ENCODE results near the gene RPS19.
"Not testable (repeated sequence)": the region's sequence is repeated elsewhere in the genome, so short reads cannot be mapped to it uniquely, and the experiment has no call there.

Gene RPS19

DNA sequence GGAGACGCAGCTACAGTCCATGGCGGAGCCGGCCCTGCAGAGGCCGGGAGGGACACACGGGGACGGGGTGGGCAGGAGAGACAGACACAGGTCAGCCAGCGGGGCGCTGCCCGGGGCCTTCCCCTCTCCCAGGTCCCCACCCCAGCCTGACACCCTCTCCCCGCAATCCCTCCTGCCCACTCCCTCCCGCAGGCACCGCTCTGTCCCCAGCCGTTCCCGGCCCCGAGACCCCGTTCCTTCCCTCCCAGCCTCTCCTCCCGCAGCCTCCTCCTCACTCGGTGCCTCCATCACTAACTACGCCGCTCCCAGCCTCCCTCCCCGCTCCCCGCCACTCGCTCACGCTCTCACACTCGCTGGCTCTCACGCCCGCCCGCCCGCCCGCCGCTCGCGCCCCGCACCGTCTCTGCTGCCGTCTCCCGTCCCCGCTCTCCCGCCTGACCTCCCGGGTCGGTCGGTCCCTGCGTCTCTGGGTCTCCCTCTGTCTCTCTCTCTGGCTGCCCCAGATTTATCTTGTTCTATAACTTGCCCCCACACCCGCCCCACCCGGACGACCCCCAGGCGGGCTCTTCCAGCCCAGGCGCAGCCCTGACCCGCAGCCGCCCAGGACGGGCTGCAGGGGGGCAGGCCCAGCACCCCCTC is 53.0 kb downstream of the RPS19 start:
- DNase-seq (ENCODE audit: low read depth in 4 of 4, low spot score in 1 of 4): no peak

DNA sequence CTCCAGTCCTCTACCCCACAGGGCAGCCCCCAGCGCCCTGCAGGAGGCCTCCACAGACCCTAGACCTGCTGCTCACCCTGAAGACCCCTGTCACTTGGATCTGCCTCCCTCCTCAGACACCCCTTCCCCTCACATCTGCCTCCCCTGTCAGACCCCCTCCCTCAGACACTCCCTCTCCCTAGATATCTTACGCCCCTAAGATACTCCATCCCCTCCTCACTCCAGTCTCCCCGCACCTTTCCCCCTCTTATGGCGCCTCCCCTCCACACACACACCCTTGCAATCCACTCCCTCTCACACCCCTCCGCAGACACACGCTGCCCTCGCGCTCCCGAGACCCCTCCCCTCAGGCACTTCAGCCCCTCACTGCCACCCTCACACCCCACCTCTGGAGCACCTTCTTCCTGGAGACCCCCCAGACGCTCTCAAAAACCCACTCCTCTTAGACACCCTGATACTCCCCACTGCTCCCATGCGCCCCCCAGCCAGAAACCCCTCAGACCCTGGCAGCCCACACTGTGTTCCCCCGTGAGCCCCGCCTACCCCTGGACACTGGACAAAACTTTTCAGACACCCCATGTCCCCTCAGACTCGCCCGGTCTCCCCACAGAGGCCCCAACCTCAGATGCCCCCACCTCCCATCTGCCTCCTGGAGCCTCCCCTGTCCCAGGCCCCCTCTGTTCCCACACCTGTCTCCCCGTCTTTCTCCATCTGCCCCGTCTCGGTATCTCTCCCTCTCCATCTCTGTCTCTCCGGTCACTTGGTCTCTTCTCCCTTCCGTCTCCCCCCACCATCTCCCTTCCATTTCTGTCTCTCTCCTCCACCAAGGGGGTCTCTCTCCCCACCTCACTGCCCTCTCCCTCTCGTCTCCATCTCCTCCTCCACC is 53.7 kb downstream of the RPS19 start:
- DNase-seq (ENCODE audit: low read depth in 4 of 4, low spot score in 1 of 4): no peak

DNA sequence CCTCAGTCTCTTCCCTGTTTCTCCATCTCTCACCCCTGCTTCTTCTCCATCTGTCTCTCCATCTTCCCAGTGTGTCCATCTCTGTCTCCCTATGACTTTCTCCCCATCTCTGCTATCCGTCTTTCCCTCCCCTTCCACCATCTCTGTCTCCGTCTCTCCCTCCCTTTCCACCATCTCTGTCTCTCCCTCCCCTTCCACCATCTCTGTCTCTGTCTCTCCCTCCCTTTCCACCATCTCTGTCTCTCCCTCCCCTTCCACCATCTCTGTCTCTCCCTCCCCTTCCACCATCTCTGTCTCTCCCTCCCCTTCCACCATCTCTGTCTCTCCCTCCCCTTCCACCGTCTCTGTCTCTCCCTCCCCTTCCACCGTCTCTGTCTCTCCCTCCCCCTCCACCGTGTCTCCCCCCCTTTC is 54.4 kb downstream of the RPS19 start:
- DNase-seq (ENCODE audit: low read depth in 4 of 4, low spot score in 1 of 4): not testable (repeated sequence)

DNA sequence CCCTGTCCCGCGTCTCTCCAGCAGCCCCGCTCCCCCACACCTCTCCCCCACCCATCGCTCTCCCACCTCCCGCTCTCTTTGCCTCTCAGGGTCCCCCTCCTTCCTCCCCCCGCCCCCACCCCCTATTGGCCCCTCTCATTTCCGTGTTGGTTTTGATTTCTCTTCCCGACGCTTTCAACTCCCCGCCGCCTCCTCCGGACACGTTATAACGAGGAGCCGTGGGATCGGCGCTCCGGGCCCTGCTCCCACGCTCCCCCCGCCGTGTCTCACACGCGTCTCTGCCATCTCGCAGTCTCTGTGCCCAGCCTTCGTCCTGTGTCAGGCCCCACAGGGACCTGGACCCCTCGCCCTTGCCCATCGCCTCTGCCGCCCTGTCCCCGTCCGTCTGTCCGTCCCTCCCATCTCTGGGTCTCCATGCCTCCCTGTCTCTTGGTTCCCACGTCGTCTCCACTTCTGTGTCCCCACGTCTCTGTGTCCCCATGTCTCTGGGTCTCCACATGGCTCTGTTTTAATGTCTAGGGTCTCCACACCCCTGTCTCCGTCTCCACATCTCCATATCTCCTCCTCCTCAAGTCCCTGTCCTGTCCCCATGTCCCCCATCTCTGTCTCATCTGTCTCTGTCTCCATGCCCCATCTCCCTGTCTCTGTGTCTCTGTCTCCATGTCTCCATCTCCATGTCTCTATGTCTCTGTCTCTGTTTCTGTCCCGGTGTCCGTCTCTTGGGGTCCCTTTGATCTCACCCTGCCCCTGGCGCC is 55.1 kb downstream of the RPS19 start:
- DNase-seq (ENCODE audit: low read depth in 4 of 4, low spot score in 1 of 4): no peak

DNA sequence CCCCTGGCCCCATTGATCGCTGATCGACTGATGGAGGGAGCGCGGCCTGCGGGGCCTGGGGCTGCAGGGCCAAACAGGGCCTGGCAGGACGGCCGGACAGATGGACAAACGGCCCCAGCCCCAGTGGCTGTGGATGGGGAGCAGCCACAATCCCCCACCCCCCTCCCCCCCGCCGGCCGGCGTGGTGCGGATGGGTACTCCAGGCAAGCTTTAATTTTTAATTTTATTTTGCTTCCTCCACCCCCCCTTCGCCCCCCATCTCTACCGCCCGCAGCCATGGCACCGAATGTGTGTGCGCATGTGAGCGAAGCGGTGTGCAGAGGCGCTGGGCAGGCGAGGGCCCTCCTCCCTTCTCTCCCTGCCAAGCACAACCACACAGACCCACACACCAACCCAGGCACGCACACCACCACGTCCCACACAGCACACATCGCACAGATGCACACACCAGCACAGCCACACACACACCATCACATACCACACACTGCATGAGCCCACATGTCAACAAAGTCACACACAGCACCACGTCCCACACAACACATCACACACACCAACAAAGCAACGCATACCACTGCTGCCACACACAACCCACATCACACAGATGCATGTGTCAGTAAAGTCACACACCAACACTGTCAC is 55.8 kb downstream of the RPS19 start:
- no peak for DNase-seq (ENCODE audit: low read depth in 4 of 4, low spot score in 1 of 4)

DNA sequence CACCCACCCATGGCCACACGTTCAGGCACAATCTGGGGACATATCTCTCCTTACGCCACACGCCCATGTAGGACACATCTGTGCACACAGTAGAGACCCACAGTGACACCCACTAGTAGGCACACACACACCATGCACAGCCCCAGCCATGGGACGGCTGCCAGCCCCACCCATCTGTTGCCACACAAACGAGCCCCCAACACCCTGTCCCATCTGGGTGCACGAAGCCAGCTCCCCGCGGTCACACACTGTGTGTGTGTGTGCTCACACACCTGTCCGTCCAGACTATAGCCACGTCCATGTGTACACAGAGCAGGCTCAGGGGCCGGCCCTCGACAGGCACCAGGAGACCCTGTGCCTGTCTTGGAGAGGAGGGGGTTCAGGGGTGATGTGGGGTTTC is 57.6 kb downstream of the RPS19 start:
- no peak for DNase-seq (ENCODE audit: low read depth in 4 of 4, low spot score in 1 of 4)

DNA sequence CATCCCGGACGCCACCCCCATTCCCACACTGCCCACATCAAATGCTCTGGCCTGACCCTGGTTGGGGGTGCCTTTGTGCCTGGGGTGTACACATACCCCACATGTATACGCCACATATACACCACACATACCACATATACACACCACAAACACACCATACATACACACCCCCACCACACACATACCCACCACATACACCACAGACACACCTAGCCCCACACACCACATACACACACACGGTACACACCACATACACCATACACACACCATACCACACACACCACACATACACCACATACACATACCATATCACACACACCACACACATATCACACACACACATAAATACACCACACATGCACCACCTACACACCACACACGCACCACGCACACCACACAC is 58.0 kb downstream of the RPS19 start:
- no peak for DNase-seq (ENCODE audit: low read depth in 4 of 4, low spot score in 1 of 4)

DNA sequence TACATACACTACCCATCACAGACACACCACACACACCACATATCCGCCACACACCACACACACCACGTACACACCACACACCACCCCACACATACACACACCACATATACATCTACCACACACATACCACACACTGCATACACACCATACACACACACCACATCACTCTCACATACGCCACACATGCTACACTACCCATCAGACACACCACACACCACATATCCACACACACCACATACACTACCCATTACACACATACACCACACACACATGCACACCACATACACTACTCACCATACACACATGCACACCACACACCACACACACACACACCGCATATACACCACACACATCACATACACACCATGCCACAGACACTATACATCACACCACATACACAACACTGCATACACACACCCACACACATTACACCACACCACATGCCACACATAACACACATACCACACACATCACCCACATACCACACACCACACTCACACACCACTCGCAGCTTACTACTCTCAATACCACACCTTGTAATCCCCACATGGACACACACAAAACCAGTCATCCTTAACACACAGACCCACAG is 58.7 kb downstream of the RPS19 start:
- DNase-seq (ENCODE audit: low read depth in 4 of 4, low spot score in 1 of 4): no peak

DNA sequence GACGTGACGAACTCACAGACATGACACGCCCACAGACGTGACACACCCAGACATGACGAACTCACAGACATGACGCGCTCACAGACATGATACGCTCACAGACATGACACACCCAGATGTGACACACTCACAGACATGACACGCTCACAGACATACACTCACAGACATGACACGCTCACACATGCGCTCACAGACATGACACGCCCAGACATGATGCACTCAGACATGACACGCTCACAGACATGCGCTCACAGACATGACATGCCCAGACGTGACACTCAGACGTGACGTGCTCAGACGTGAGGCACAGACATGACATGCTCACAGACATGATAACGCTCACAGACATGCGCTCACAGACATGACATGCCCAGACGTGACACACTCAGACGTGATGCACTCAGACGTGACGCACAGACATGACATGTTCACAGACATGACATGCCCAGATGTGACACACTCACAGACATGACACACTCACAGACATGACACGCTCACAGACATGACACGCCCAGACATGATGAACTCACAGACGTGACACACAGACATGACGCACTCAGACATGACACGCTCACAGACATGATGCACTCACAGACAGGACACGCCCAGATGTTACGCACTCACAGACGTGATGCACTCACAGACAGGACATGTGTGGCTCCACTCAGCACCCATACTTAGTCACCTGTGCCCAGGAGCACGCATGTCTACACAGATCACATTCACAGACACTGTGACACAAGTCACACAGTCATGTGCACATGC is 60.1 kb downstream of the RPS19 start:
- no peak for DNase-seq (ENCODE audit: low read depth in 4 of 4, low spot score in 1 of 4)

DNA sequence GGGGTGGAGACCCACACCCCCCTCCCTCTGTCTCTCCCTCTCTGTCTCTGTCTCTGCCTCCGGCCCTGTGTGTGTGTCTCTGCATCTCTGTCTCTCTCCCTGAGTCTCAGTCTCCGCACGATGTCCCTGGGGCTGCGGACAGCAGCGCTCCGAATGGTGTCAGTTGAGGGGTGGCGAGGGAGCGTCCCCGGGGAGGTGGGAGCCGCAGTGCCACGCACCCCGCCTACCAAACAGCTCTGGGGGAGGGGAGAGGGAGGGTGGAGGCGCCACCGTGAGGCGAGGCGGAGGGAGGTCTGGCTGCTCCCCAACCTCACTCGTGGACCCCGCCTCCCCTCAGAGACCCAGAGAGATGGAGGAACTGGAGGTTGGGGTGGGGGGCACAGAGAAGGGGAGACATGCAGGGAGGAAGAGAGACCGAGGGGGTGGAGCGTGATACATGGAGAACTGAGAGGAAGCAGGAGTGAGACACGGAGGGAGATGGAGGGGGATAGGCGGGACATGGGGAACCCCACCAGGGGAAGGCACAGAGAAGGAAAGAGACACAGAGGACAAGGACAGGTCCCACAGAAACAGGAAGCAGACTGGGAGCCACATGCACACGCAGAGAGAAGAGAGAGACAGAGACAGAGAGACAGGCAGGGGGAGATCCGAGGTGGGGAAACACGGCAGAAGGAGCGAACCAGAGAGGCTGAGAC is 61.0 kb downstream of the RPS19 start:
- no peak for DNase-seq (ENCODE audit: low read depth in 4 of 4, low spot score in 1 of 4)

DNA sequence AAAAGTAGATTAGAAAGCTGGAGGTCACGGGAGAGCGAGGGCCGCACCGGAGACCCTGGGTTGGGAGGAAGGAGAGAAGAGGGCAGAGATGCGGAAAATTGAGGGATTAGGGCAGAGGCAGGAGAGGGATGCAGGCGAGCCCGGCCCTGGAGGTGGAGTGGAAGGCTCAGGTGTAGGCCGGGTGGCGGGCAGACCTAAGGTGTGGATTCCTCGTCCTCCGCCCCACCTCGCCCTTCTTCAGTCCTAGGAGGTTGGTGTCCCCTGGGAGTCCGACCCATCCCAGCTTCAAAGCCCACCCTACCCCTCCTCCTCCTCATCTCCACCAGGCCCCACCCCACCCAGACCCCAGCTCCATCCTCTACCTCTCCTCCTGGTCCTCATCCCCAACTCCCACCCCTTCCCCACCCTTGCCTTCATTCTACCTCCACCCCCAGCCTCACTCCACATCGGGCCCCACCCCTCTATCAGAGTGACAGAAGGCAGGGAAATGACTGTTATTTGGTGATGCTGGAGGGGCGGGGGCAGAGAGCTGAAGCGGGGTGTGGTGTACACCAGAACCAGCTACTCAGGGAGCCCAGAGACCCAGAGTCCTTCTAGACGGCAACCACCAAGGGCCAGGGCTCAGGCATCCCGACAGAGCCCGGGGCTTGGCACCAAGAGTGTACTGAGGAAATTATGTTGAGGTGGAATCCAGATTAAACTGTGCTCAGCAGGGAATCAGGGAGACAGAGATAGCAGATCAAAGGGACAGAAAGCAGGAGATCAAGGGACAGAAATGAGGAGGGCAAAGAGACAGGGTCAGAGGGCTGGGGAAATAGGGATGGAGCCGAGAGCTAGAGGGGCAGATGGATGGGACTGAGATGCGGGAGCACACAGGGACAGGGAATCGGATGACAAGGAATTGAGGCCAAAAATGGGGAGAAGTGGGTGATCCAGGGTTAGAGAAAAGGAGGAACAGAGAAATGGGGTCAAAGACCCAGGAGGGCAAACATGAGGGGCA is 61.8 kb downstream of the RPS19 start:
- DNase-seq (ENCODE audit: low read depth in 4 of 4, low spot score in 1 of 4): no peak

Data from stimulated activated CD4-positive, alpha-beta T cell treated with anti-CD3 and anti-CD28 coated beads, Interleukin-1b, Interleukin-23, amount 100 ng/mL, for 24 hours (primary cell).